Esophagus muscularis mucosa (tissue), 4 donors: ENCODE results near the gene CHGA.

Source experiments
- CTCF ChIP-seq, 3 experiments: fragments of 200-600 bp in 2 of 3; fragments of 450-650 bp in 1 of 3; sonication (generic) in 2 of 3; IDR thresholded peaks; one replicate each; pipeline ENCODE4 v1.5.1; 2017 to 2019; ENCODE audit warnings: antibody characterized with exemption in 3 of 3, mild to moderate bottlenecking in 2 of 3, moderate library complexity in 1 of 3
- EP300 ChIP-seq: sonication (generic); formaldehyde crosslinking; IDR thresholded peaks from one replicate; pipeline ENCODE4 v1.6.1; 2017; ENCODE audit warnings: antibody characterized with exemption
- POLR2A ChIP-seq: fragments of 450-650 bp; IDR thresholded peaks from one replicate; pipeline ENCODE4 v1.6.1; 2017; ENCODE audit warnings: antibody characterized with exemption, moderate library complexity, mild to moderate bottlenecking, low read depth

- TF ChIP-seq CTCF (IDR thresholded peaks at IDR 0.05) (no peak), EP300 (no peak), POLR2A (no peak)
Measured at GRCh38 chr14:92906420-92906819, 16.5 kb upstream of the CHGA start.
